ENCODE results near the gene NMUR2.

DNA sequence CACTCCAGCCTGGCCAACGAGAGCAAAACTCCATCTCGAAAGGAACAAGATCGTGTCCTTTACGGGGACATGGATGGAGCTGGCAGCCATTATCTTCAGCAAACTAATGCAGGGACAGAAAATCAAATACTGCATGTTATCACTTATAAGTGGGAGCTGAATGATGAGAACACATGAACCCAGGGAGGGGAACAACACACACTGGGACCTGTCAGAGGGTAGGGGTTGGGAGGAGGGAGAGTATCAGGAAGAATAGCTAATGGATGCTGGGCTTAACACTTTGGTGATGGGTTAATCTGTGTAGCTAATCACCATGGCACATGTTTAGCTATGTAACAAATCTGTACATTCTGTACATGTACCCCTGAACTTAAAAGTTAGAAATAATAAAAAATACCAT, 40.9 kb downstream of the NMUR2 start:
- TF ChIP-seq, protein P1, sequence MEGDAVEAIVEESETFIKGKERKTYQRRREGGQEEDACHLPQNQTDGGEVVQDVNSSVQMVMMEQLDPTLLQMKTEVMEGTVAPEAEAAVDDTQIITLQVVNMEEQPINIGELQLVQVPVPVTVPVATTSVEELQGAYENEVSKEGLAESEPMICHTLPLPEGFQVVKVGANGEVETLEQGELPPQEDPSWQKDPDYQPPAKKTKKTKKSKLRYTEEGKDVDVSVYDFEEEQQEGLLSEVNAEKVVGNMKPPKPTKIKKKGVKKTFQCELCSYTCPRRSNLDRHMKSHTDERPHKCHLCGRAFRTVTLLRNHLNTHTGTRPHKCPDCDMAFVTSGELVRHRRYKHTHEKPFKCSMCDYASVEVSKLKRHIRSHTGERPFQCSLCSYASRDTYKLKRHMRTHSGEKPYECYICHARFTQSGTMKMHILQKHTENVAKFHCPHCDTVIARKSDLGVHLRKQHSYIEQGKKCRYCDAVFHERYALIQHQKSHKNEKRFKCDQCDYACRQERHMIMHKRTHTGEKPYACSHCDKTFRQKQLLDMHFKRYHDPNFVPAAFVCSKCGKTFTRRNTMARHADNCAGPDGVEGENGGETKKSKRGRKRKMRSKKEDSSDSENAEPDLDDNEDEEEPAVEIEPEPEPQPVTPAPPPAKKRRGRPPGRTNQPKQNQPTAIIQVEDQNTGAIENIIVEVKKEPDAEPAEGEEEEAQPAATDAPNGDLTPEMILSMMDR (IDR thresholded peaks at IDR 0.05) = no peak
- TF ChIP-seq ZFX (IDR thresholded peaks at IDR 0.05; ENCODE audit: borderline replicate concordance) = no peak

Data from 22Rv1 (cell line).